RPMI8226 (cell line): ENCODE measurements around the gene CAPZA3.
"Not testable (repeated sequence)": the region's sequence is repeated elsewhere in the genome, so short reads cannot be mapped to it uniquely, and the experiment has no call there.

Experiments used
- DNase-seq: peaks from one replicate; pipeline ENCODE4 v3.0.0-alpha.2; 2015

CAPZA3 gene

GRCh38 chr12:18737819-18738218 lies at the start of gene CAPZA3, which contains the start of gene PLCZ1:
Gene CAPZA3, plus strand, starts transcription at chr12:18738119. Its CDS starts 150 bp downstream, at chr12:18738269.
Gene PLCZ1, minus strand, starts transcription at chr12:18738012. Its CDS starts 641 bp downstream, at chr12:18737371.
- no peak for DNase-seq

- DNase-seq: no peak
Observed at GRCh38 chr12:18689771-18690170, 48.1 kb upstream of the CAPZA3 start.

GRCh38 chr12:18690653-18691052 lies 47.3 kb upstream of the CAPZA3 start:
- no peak for DNase-seq

GRCh38 chr12:18693986-18694385 lies 43.9 kb upstream of the CAPZA3 start:
- DNase-seq: not testable (repeated sequence)

- no peak for DNase-seq
Observed at GRCh38 chr12:18696971-18697602, 40.8 kb upstream of the CAPZA3 start.

GRCh38 chr12:18700271-18700670 lies 37.6 kb upstream of the CAPZA3 start:
- DNase-seq: no peak

- DNase-seq: no peak
Observed at GRCh38 chr12:18703321-18703720, 34.6 kb upstream of the CAPZA3 start.

- DNase-seq: no peak
Observed at GRCh38 chr12:18703911-18704310, 34.0 kb upstream of the CAPZA3 start.

GRCh38 chr12:18706798-18707197 lies 31.1 kb upstream of the CAPZA3 start:
- no peak for DNase-seq

- DNase-seq: no peak
Observed at GRCh38 chr12:18716236-18716635, 21.7 kb upstream of the CAPZA3 start.

GRCh38 chr12:18718462-18718861 lies 19.5 kb upstream of the CAPZA3 start:
- DNase-seq: no peak

- no peak for DNase-seq
Observed at GRCh38 chr12:18719922-18720510, 17.9 kb upstream of the CAPZA3 start.

- no peak for DNase-seq
Observed at GRCh38 chr12:18720690-18721089, 17.2 kb upstream of the CAPZA3 start.

GRCh38 chr12:18721452-18721851 lies 16.5 kb upstream of the CAPZA3 start:
- DNase-seq: no peak

- no peak for DNase-seq
Observed at GRCh38 chr12:18723752-18724151, 14.2 kb upstream of the CAPZA3 start.

GRCh38 chr12:18731156-18731555 lies 6.8 kb upstream of the CAPZA3 start:
- DNase-seq: no peak

- DNase-seq: no peak
Observed at GRCh38 chr12:18747895-18748294, 10.0 kb downstream of the CAPZA3 start.

GRCh38 chr12:18749386-18749957 lies 11.6 kb downstream of the CAPZA3 start:
- DNase-seq: no peak

GRCh38 chr12:18750085-18750484 lies 12.2 kb downstream of the CAPZA3 start:
- DNase-seq: no peak

- DNase-seq: no peak
Observed at GRCh38 chr12:18751866-18752265, 13.9 kb downstream of the CAPZA3 start.

- DNase-seq: no peak
Observed at GRCh38 chr12:18752280-18752920, 14.5 kb downstream of the CAPZA3 start.

GRCh38 chr12:18752947-18753346 lies 15.0 kb downstream of the CAPZA3 start:
- no peak for DNase-seq

- no peak for DNase-seq
Observed at GRCh38 chr12:18753481-18754123, 15.7 kb downstream of the CAPZA3 start.
